GM21825 (cell line): ENCODE results near the gene HYOU1.
"Not testable (repeated sequence)": the region's sequence is repeated elsewhere in the genome, so short reads cannot be mapped to it uniquely, and the experiment has no call there.

ENCODE experiments used
- ATAC-seq: cut with Tn5 transposase; IDR thresholded peaks from one replicate; pipeline ENCODE4 v1.9.1; 2021; ENCODE audit warnings: mild to moderate bottlenecking, moderate library complexity; ENCODE audit not compliant: unreplicated experiment

The HYOU1 gene, protein sequence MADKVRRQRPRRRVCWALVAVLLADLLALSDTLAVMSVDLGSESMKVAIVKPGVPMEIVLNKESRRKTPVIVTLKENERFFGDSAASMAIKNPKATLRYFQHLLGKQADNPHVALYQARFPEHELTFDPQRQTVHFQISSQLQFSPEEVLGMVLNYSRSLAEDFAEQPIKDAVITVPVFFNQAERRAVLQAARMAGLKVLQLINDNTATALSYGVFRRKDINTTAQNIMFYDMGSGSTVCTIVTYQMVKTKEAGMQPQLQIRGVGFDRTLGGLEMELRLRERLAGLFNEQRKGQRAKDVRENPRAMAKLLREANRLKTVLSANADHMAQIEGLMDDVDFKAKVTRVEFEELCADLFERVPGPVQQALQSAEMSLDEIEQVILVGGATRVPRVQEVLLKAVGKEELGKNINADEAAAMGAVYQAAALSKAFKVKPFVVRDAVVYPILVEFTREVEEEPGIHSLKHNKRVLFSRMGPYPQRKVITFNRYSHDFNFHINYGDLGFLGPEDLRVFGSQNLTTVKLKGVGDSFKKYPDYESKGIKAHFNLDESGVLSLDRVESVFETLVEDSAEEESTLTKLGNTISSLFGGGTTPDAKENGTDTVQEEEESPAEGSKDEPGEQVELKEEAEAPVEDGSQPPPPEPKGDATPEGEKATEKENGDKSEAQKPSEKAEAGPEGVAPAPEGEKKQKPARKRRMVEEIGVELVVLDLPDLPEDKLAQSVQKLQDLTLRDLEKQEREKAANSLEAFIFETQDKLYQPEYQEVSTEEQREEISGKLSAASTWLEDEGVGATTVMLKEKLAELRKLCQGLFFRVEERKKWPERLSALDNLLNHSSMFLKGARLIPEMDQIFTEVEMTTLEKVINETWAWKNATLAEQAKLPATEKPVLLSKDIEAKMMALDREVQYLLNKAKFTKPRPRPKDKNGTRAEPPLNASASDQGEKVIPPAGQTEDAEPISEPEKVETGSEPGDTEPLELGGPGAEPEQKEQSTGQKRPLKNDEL

DNA sequence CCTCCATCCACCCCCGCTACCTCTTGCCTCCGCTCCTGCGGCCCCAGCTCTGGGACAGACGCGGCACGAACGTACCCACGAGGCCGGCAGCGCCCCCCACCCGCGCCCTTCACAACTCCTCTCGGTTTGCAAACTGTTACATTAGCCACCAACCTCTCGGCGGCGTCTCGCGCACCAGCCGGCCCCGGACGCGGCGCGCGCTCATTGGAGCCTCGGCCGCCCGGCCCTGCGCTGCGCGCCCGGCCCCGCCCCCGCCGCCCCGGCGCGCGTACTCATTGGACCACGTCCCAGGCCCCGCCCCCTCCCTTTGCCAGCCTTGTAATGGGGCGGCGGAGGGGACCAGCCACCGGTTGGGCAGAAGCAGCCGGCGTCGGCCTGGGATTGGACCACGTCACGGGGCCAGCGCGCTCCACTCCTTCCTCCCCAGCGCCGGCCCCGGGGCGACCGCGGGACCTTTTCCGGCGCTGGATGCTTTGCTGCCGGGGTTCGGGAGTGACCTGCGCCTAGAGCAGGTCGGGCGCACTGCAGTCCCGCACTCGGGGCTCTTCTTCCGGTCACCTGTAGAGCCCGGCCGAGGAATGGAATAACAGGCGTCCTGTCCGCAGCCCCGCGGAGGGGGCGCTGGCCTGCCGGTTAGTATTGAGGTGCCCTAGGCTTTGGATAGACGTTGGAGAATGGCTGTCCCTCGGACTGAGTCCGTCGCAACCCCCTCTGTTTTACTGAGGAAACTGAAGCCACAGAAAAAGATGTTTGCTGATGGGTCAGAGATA is at the start of gene HYOU1:
Gene HYOU1 (minus strand): TSS at position 206 of the 770 bp plus-strand sequence. CDS start 1,045 bp downstream, outside the sequence.
- ATAC-seq, result peak; percentile 90

DNA sequence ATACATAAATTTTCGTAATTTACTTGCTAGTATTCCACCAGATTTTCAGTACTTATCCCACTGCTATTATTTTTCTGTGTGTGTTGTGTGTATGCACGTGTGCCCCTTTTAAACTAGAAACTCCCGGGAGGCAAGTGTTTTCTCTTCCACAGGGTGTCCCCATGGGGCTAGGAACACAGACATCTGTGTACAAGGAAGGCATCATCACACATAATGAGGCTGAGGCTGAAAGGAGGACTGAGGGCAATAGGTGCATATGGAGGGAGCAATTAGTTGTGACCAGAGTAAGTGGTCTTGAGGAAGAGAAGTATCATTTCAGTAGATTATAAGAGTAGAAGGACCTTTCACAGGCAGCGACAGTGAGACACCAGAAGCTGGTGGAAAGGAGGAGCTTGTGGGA is 46.8 kb upstream of the HYOU1 start:
- no peak for ATAC-seq

DNA sequence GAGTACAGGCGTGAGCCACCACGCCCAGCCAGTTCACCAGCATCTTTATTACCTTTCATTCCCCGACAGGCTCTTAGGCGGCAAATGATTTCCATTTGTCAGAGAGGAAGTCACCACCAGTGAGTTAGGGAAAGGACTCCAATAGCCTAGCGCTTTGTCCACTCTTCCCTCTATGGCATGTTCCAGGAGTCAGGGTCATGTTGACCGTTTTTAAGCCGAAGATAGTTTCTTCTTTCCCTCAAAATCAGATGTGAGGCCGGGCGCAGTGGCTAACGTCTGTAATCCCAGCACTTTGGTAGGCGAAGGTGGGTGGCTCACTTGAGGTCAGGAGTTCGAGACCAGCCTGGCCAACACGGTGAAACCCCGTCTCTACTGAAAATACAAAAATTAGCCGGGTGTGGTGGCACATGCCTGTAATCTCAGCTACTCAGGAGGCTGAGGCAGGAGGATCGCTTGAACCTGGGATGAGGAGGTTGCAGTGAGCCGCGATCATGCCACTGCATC is 46.2 kb upstream of the HYOU1 start:
- not testable (repeated sequence) for ATAC-seq

DNA sequence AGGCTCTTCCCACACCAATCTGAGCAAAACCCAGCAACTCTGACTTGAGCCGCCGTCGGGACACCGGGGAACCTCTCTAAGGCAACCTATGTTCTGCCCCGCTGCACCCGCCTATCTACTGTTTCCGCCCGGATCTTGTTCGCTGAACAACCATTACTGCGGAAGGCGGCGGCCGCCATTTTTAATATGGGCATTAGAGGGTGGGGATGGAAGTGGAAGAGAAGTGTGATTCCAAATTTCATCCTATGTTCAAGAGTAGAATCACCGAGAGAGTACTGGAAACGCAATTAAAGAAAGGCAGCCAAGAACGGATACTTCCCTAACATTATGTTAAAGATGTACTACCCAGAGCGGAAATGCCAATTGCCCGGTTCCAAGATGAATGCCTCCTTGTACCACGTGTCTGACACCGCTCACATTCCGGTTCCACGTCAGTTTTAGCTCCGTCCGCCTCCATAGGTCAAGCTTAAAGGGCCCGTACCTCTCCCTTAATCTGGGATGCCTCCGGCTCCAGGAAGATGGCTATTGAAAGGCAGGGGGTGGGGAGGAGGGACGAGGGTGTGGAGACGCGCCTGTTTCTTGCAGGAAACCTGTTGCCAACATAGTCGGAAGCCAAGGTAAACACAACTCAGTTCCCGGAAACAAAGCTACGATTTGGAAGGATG is 44.9 kb upstream of the HYOU1 start, which contains the start of gene DPAGT1:
Gene DPAGT1 (minus strand): TSS at position 95 of the 665 bp plus-strand sequence. CDS start 198 bp downstream, outside the sequence.
- ATAC-seq, result peak; percentile 69

DNA sequence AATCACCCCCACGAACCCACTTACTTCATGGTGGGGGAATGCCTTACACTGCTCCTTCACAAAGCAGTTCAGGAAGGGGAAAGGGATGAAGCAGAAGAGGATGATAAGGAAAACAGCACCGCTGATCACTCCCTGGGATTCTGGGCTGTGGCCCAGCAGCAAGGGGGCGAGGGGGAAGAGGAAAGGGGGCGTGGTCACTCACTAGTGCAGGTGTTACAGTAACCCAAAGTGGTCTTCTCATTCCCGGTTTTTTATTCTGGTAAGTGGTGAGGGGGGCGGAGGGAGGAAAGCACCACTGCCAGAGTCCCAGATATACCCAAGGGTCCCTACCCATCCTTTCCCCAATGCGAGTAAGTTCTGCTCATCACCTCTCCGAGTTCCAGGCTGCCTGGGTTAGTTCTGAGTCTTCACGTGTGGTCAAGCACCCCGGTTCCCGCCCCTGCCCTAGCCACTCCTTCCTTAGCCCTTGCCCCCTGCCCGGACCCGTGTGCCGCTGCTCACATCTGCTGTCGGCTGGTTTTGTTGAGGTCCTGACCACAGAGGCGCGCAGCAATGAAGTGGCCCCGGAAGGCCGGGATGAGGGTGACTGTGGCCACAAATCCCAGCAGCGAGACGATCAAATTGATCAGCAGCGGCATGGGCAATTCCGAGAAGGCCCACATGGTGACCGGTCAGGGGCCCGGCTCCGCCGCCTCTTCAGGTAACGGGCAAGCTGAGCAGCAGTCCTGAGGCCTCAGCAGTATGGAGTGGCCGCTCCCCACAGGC is 44.2 kb upstream of the HYOU1 start:
- ATAC-seq, result peak; percentile 10

DNA sequence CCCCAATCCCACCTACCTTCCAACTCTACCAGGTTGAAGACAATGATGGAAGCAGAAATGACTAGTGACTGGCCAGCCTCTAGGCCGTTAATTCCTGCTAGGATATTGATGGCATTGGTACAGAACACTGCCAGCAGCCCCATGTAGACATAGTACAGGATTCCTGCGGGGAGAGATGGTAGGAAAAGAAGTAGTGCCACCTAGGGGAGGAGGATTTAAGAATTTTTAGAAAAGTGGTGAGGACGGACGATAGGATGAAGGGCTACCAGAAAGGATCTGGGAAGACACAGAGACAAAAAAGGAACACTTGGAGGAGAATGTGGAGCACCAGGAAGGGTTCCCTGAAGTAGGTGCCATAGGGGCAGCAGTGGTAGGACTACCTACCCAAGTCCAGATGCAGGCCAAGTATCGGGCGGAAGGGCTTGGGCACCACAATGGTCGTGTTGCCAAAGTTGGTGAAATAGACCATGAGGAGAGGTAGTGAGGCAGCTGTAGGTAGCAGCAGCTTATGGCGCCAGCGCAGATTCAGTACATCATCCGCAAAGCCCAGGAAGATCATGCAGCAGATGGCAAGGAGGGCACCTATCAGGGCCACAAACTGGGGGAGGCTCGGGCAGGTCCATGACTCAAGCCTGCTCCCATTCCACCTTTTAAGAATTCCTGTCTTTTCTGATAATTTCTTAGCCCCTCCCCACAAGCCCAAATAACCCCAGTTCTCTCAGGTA is 43.4 kb upstream of the HYOU1 start:
- ATAC-seq, result no peak

DNA sequence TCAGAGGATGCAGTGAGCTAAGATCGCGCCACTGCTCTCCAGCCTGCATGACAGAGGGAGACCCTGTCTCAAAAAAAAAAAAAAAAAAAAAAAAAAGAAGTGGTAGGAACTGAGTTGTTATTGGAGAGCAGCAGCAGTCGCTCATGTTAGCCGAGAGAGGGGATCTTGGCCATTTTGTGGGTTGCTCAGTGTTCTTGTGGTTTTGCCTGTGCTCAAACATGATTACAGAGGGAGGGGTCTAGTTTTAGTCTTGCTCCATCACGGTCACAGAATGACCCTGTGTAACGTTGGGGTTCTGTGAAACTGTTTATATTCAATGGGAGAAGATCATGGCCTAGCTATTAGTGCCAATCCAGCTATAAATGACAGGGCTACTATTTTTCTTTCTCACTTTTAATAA is 42.7 kb upstream of the HYOU1 start:
- no peak for ATAC-seq

DNA sequence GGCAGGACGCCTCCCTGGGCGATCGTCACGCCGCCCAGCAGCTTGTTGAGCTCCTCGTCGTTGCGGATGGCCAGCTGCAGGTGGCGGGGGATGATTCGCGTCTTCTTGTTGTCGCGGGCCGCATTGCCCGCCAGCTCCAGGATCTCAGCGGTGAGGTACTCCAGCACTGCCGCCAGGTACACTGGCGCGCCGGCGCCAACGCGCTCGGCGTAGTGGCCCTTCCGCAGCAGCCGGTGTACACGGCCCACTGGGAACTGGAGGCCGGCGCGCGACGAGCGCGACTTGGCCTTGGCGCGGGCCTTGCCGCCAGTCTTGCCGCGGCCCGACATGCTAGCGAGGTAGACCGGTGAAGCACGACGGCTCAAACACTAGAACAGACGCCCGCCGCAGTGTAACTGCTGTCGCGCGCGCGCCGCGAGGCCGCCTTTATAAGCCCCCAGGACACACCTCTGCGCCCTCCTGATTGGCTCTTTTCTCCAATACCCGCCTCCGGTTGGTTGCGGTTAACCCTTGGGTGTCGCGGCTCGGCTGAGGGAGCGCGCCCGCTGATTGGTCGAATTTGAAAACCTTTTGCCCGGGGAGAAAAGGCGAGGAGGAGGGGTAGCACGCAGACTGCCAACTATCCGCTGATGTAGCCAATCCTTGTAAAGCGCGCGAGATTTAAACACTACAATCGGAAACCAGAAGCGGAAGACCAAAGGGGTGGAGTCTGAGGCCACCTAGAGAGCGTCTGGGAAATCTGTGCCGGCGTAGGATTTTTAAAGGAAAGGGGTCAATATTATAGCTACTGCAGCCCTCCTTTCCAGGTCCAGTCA is 38.3 kb upstream of the HYOU1 start:
- ATAC-seq, result peak; percentile 77

DNA sequence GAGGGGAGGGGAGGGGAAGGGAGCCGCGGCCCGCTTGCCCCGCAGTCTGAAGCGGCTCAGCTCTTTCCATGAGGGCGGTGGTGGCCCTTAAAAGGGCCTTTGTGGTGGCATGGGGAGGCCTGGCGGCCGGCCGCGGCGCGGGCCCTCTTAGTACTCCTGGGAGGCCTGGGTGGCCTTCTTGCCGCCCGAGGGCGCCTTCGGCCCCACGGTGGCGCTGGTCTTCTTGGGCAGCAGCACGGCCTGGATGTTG is 37.7 kb upstream of the HYOU1 start:
- ATAC-seq, result peak; percentile 35

DNA sequence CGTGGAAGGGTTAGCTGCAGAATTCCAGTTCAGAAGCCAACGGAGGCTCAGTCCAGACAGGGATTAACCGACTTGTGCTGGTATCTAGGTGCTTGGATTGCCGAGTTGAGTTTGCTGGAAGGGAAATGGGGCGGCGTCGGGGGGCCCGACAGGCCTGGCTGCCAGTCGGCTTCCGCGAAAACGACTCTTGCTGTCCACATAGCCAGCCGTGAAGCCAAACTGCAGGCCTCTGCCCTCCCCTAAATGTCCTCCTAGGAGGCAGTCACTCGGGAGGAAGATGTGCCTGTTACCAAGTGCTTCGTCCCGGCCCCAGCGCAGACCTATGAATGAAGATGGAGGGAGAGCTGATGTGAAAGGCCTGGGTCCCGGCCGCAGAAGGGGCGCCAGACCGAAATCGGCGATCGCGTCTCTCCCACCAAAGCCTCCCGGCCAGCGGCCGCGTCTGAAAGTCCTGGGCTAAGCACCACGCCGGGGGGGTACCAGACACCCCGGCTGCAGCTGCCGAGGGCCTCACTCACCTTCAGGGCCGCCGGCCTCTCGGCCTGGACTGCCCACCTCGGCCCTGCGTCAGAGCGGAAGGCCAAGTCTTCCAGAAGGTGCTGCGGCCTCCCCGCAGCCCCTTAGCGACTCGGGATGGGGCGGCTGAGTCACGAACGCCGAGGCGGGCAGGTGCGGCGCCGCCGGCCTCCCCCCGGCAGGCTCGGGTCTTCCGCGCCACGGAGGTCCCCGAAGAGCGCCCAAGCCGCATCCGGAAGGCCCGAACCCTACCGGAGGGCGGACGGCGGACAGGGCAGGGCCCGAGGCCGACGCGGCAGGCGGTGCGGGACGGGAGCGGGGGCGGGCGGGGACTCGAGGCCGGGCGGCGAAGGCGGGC is 37.2 kb upstream of the HYOU1 start:
- ATAC-seq, result peak; percentile 7

DNA sequence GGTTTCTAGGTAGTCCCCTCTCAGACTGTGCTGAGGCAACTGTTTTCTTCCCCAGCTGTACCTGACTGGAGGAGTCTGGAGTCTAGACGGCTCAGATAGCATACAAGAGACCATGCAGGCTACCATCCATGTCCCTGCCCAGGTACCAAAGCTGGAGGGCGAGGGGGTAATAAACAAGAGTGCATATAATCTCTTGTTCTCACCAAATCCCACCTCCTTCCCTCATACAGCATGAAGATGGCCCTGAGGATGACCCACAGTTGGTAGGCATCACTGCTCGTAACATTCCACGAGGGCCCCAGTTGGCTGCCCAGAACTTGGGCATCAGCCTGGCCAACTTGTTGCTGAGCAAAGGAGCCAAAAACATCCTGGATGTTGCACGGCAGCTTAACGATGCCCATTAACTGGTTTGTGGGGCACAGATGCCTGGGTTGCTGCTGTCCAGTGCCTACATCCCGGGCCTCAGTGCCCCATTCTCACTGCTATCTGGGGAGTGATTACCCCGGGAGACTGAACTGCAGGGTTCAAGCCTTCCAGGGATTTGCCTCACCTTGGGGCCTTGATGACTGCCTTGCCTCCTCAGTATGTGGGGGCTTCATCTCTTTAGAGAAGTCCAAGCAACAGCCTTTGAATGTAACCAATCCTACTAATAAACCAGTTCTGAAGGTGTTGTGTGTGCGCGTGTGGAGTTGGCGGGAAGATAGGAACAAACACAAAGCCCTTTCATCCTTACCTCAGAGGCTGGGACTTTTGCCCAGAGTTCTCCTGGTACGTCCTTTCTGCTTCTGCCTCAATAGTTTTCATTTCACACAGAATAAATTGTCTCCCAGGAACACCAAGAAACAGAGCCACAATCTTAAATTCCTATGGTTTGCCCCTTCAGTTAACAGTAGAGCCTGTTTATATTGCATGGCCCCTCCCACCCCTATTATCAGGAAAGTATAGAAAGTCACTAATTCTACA is 36.2 kb upstream of the HYOU1 start:
- ATAC-seq, result no peak

DNA sequence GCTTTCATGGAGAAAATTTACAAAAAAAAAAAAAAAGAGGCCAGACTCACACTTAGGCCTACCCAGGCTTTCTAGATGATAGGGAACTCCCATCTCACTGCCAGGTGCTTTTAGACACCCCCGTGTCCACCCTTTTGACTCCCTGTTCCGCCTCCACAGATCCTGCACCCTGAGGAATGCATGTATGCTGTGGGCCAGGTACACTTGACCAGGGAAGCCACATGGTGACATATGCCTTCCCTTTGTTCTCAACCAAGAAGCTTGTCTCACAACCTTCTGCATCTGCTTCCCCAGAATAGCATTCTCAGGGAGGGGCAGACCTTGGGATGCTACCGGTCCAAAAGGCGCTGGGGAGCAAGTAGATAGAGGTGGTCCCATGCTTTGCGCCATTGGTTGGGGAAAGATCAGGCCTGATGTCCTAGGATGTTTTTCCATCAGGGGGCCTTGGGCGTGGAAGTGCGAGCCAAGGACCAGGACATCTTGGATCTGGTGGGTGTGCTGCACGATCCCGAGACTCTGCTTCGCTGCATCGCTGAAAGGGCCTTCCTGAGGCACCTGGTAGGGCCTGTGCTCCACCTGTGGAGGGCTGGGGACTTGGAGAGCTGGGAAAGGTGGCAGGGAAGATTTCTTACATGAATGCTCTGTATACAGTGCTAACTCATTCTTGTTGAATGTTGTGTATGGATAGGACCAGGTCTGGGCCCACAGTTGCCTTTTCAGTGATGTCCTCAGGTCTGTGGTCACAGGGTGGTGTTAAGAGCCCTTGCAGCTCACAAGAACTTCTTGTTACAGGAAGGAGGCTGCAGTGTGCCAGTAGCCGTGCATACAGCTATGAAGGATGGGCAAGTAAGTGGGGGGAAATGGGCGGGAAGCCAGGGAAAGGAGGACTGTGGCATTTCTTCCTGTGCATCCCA is 35.2 kb upstream of the HYOU1 start:
- ATAC-seq, result no peak

DNA sequence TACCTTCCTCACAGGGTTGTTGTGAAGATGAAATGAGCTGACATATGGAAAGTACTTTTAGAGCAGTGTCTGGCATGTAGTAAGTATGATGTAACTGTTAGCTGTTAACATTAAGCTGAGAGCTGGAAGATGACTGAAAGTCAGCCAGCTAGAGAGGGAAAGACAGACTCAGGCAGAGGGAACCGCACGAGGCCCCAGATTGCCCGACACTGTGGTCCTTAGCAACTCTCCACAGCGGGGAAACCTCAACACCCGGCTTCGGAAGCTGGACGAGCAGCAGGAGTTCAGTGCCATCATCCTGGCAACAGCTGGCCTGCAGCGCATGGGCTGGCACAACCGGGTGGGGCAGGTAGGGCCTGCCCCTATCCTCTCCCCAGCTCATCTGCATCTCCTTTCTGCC is 34.2 kb upstream of the HYOU1 start:
- no peak for ATAC-seq

DNA sequence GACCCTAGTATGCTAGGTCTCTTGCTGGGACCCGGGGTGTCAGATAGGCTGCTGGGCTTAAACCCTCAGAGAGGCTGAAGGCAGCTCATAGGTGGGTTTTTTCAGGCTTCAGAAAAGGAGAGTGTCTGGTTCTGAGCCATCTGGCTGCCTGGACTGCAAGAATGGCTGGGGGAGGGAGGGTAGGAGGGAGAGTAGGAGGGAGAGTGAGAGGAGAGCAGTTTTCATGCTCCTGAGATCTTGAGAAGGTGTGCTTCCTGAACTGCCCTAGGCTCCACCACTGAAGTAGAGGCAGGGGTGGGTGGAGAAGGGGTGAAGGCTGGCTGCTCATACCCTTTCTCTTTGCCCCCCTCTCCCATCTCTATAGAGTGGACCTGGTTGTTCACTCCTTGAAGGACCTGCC is 32.3 kb upstream of the HYOU1 start:
- ATAC-seq, result no peak

DNA sequence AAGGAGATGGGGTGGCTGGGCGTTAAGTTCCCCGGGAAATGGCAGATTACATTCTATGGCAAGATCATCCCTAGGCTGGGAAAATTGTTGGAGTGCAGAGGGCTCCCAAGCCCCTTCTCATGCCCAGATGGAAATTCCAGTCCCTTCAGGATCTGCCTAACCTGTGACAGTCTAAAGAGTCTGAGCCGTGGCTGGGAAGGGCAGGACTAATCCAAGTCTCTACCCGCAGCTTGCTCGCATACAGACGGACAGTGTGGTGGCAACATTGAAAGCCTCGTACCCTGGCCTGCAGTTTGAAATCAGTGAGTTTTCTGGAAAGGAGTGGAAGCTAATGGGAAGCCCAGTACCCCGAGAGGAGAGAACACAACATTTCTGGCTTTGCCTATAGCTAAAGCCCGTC is 31.4 kb upstream of the HYOU1 start:
- no peak for ATAC-seq
